Hematopoietic multipotent progenitor cell treated with erythropoietin and hydrocortisone succinate and interleukin-3 and kit ligand, for 6 days (in vitro differentiated cells): Measurements from ENCODE around the gene ZNF334.

Experiments
- DNase-seq: peaks from one replicate; pipeline ENCODE4 v3.0.0-alpha.2; 2015

The ZNF334 gene

GRCh38 chr20:46545077-46545826 is 31.9 kb upstream of the ZNF334 start:
- DNase-seq, result peak; percentile 70

DNA sequence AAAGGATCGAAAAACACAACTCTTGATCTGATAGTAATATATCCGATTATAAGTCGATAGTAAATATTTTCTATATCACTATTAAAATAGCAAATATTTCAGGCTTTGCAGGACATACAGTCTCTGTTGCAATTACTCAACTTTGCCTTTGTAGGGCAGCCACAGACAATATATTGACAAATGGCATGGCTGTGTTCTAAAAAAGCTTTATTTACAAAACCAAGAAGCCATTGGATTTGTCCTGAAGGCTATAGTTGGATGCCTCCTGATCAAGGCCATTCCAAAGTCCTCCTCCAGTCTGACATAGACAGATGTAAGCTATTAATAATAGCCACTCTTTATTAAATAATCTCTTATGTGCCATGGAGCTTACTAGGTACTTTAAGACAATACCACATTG is 31.2 kb upstream of the ZNF334 start:
- no peak for DNase-seq

- no peak for DNase-seq
Measured at GRCh38 chr20:46543959-46544358, 30.6 kb upstream of the ZNF334 start.

DNA sequence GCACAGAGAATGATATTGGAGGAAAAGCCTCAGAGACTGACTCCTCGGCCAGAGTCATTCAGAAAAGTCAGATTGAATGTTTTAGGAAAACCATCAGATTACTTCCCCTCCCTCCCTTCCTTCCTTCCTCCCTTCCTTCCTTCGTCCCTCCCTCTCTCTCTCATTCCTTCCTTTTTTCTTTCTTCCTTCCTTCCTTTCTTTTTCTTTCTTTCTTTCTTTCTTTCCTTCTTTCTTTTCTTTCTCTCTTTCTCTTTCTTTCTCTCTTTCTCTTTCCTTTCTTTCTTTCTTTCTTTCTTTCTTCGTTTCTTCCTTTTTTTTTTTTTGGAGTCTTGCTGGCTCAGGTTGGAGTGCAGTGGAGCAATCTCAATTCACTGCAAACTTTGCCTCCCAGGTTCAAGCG is 29.7 kb upstream of the ZNF334 start:
- DNase-seq, result no peak

GRCh38 chr20:46541229-46541935 is 28.0 kb upstream of the ZNF334 start:
- no peak for DNase-seq

GRCh38 chr20:46539113-46539512 is 25.8 kb upstream of the ZNF334 start:
- no peak for DNase-seq

GRCh38 chr20:46530640-46531039 is 17.3 kb upstream of the ZNF334 start:
- no peak for DNase-seq

- DNase-seq, result peak; percentile 63
Measured at GRCh38 chr20:46523696-46524328, 10.5 kb upstream of the ZNF334 start.

DNA sequence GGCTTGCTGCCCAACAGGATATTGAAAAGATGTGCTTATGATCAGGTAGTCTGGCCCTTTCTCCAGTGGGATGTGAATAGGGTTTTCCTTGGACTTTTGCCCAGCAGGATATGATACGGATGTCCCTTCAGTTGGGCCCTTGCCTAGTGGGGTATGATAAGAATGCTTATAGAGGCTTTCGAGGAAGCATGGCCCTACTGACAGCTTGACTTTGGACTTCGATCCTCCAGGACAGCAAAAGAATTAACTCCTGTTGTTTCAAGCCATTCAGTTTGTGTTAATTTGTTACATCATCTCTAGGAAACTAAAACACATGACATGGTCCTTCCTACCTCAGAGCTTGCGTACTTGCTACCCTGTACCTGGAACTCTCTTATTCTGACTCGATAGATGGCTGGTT is 9.7 kb upstream of the ZNF334 start:
- DNase-seq, result no peak

DNA sequence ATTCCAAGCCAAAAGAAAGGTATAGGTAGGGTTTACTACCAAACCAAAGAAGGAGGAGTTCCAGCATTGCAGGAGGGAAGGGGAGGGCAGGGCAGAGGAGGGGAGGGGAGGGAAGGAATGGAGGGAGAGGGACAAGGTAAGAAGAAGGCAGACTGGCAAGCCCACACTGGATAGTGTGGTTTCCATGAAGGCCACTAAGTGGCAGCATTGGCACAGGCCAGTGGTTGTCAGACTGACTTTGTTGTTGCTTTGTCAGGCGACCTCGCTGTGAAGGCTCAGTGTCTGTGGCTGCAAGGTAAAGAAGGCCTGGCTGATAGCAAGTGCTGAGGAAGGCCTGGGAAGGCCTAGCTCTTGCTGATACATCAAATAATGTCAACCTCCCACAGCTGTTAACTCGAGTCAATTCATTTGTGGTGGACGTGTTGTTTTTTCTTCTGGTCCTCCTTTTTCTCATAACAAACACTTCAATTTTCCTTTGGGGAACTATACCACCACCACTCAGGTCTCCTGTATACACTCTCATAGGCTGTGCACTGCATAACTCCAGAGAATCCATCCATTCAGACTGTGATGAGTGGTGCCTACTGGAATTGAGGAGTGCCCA is 7.7 kb upstream of the ZNF334 start:
- DNase-seq, result peak; percentile 83

DNA sequence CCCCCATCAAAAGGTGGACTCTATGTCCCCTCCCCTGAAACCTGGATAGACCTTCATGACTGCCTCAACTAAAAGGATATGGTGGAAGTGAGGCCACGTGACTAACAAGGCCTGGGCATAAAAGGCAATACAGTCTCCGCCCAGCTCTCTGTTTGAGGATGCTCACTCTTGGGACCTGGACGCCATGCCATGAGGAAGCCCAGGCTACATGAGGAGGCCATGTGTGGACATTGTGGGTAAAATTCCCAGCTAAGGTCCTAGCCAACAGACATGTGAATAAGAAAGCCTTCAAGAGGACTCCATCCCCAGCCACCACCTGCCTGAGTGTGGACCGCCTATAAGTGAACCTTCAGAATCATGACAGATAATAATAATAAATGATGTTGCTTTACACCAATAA is 7.2 kb upstream of the ZNF334 start:
- no peak for DNase-seq

- no peak for DNase-seq
Measured at GRCh38 chr20:46519471-46520068, 6.2 kb upstream of the ZNF334 start.

GRCh38 chr20:46509523-46509922 is 3.8 kb downstream of the ZNF334 start:
- DNase-seq, result peak; percentile 12

DNA sequence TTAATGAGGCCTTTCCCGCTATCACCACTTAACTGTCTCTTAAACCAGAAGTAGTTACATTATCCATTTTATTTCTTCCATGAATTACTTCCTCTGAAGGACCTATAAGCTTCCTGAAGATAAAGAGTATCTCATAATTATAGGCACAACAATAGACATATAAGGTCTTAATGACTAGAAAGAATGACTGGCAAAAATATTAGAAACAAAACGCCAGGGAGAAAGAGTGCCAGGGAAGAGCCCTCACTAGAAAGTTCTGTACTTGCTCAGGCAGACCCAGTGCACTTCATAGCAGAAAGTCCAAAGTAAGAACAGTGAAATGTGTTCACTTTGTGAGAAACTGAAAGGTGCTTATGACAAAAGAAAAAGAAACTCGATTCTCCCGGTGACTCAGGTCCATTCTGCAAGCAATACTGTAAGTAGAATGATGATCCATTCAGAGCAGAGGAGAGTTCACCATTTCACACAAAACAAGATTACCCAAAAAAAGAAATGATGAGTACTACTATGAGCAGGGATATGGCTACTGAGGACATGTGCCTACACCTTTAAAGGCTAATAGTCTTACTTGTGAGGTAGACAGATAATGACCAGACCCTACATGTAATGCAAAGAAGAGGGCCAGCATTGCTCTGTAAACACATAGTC is 5.5 kb downstream of the ZNF334 start:
- DNase-seq, result no peak

- DNase-seq, result no peak
Measured at GRCh38 chr20:46505506-46505905, 7.9 kb downstream of the ZNF334 start.

DNA sequence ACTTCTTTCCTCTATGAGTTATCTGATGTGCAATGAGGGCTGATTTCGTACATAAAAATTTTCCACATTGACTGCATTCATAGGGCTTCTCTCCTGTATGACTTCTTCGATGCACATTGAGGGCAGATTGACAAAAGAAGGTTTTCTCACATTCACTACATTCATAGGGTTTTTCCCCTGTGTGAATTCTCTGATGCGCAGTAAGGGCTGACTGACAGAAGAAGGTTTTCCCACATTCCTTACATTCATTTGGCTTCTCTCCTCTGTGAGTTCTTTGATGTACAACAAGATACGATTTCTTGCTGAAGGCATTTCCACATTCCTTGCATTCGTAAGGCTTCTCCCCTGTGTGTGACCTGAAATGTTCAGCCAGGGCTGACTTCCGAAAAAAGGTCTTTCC is 11.4 kb downstream of the ZNF334 start:
- DNase-seq, result no peak

DNA sequence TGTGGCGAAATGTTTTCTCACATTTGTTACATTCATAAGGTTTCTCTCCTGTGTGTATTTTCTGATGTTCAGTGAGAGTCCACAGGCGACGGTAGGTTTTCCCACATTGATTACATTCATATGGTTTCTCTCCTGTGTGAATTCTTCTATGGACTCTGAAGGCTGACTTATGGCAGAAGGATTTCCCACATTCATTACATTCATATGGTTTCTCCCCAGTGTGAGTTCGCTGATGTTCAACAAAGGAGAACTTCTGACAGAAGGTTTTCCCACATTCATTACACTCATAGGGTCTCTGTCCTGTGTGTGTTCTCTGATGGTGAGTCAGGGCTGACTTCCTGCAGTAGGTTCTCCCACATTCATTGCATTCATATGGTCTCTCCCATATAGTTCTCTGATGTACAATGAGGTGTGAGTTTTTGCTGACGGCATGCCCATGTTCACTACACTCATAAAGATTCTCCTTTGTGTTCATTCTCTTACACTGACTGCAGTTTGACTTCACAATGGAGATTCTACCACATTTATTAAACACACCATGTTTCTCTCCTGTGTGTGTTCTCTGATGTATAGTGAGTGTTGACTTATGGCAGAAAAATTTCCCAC is 11.9 kb downstream of the ZNF334 start:
- no peak for DNase-seq

DNA sequence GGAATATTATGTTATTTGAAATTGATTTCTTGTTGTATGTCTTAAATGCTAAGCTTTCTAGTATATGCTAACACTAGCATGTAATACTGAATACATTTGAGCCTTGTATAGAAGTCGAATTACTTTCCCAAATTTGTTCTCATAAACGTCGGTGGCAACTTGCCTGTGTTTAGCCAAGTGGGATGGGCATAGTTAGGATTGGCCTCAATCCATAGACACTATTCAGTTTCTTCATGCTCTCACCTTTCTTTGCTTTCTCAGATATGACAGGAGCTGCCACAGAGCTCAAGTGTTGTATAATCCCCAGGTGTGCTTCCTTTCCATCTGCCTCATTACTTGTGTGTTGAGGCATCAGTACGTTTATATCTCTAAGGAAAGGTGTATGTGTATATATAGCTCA is 19.3 kb downstream of the ZNF334 start:
- no peak for DNase-seq

- DNase-seq, result no peak
Measured at GRCh38 chr20:46491354-46491753, 22.0 kb downstream of the ZNF334 start.

- no peak for DNase-seq
Measured at GRCh38 chr20:46488451-46488850, 24.9 kb downstream of the ZNF334 start.

- DNase-seq, result no peak
Measured at GRCh38 chr20:46487628-46488027, 25.7 kb downstream of the ZNF334 start.

GRCh38 chr20:46485431-46485830 is 27.9 kb downstream of the ZNF334 start:
- no peak for DNase-seq
